Measurements from ENCODE around the gene ATP6V1B1.
A peak's percentile ranks its signal among the peaks of the same experiment; 100 is the strongest.

ATP6V1B1 gene

GRCh38 chr2:70896765-70897202 lies 38.9 kb upstream of the ATP6V1B1 start:
- peaks cover 25% of the 10 kb centered on the region for H3K4me1 Mint-ChIP-seq
- no peaks in the 10 kb centered on the region for H3K9me3 Mint-ChIP-seq
- no peak overlapping the region for H3K27ac Mint-ChIP-seq
- peaks cover 61% of the 10 kb centered on the region for H3K27me3 Mint-ChIP-seq
- no peak overlapping the region for H3K4me3 Mint-ChIP-seq
- H3K36me3 Mint-ChIP-seq = no peaks in the 10 kb centered on the region

GRCh38 chr2:70897203-70897976 lies 38.3 kb upstream of the ATP6V1B1 start:
- H3K36me3 Mint-ChIP-seq = no peaks in the 10 kb centered on the region
- peaks cover 29% of the 10 kb centered on the region for H3K4me1 Mint-ChIP-seq
- no peak overlapping the region for H3K4me3 Mint-ChIP-seq
- no peaks in the 10 kb centered on the region for H3K9me3 Mint-ChIP-seq
- peaks cover 63% of the 10 kb centered on the region for H3K27me3 Mint-ChIP-seq
- H3K27ac Mint-ChIP-seq = no peak overlapping the region

GRCh38 chr2:70897977-70898226 lies 37.8 kb upstream of the ATP6V1B1 start:
- peaks cover 29% of the 10 kb centered on the region for H3K4me1 Mint-ChIP-seq
- H3K36me3 Mint-ChIP-seq = no peaks in the 10 kb centered on the region
- no peak overlapping the region for H3K27ac Mint-ChIP-seq
- no peaks in the 10 kb centered on the region for H3K9me3 Mint-ChIP-seq
- H3K4me3 Mint-ChIP-seq = no peak overlapping the region
- peaks cover 64% of the 10 kb centered on the region for H3K27me3 Mint-ChIP-seq

- no peak overlapping the region for H3K4me3 Mint-ChIP-seq
- no peaks in the 10 kb centered on the region for H3K9me3 Mint-ChIP-seq
- no peaks in the 10 kb centered on the region for H3K36me3 Mint-ChIP-seq
- H3K4me1 Mint-ChIP-seq = peaks cover 29% of the 10 kb centered on the region
- no peak overlapping the region for H3K27ac Mint-ChIP-seq
- H3K27me3 Mint-ChIP-seq = peaks cover 67% of the 10 kb centered on the region
Measured at GRCh38 chr2:70898363-70899240, 37.1 kb upstream of the ATP6V1B1 start.

- Mint-ChIP-seq H3K9me3 (no peaks in the 10 kb centered on the region), H3K36me3 (no peaks in the 10 kb centered on the region), H3K27ac (peak overlapping the region; percentile 81), H3K27me3 (peaks cover 71% of the 10 kb centered on the region), H3K4me1 (peaks cover 29% of the 10 kb centered on the region), H3K4me3 (peak overlapping the region; percentile 78)
Measured at GRCh38 chr2:70901227-70902066, 34.3 kb upstream of the ATP6V1B1 start.

- H3K36me3 Mint-ChIP-seq = no peaks in the 10 kb centered on the region
- H3K27me3 Mint-ChIP-seq = peaks cover 75% of the 10 kb centered on the region
- H3K27ac Mint-ChIP-seq = no peak overlapping the region
- no peaks in the 10 kb centered on the region for H3K9me3 Mint-ChIP-seq
- peak overlapping the region; percentile 47 for H3K4me3 Mint-ChIP-seq
- peaks cover 31% of the 10 kb centered on the region for H3K4me1 Mint-ChIP-seq
Measured at GRCh38 chr2:70902067-70902442, 33.6 kb upstream of the ATP6V1B1 start.

GRCh38 chr2:70902579-70902978 lies 33.1 kb upstream of the ATP6V1B1 start:
- H3K36me3 Mint-ChIP-seq = no peaks in the 10 kb centered on the region
- H3K9me3 Mint-ChIP-seq = no peaks in the 10 kb centered on the region
- no peak overlapping the region for H3K27ac Mint-ChIP-seq
- H3K27me3 Mint-ChIP-seq = peaks cover 75% of the 10 kb centered on the region
- peaks cover 33% of the 10 kb centered on the region for H3K4me1 Mint-ChIP-seq
- H3K4me3 Mint-ChIP-seq = peak overlapping the region; percentile 47

GRCh38 chr2:70903171-70903570 lies 32.5 kb upstream of the ATP6V1B1 start:
- no peak overlapping the region for H3K27ac Mint-ChIP-seq
- H3K36me3 Mint-ChIP-seq = no peaks in the 10 kb centered on the region
- peaks cover 33% of the 10 kb centered on the region for H3K4me1 Mint-ChIP-seq
- H3K4me3 Mint-ChIP-seq = no peak overlapping the region
- peaks cover 70% of the 10 kb centered on the region for H3K27me3 Mint-ChIP-seq
- H3K9me3 Mint-ChIP-seq = no peaks in the 10 kb centered on the region

- Mint-ChIP-seq H3K36me3 (no peaks in the 10 kb centered on the region), H3K27me3 (peaks cover 70% of the 10 kb centered on the region), H3K9me3 (no peaks in the 10 kb centered on the region), H3K27ac (no peak overlapping the region), H3K4me1 (peaks cover 33% of the 10 kb centered on the region), H3K4me3 (no peak overlapping the region)
Measured at GRCh38 chr2:70903641-70904340, 31.9 kb upstream of the ATP6V1B1 start.

- Mint-ChIP-seq H3K4me1 (peaks cover 26% of the 10 kb centered on the region), H3K27ac (no peak overlapping the region), H3K36me3 (no peaks in the 10 kb centered on the region), H3K9me3 (no peaks in the 10 kb centered on the region), H3K27me3 (peaks cover 63% of the 10 kb centered on the region), H3K4me3 (no peak overlapping the region)
Measured at GRCh38 chr2:70904371-70905216, 31.1 kb upstream of the ATP6V1B1 start.

GRCh38 chr2:70905443-70906421 lies 30.0 kb upstream of the ATP6V1B1 start:
- Mint-ChIP-seq H3K27me3 (peaks cover 61% of the 10 kb centered on the region), H3K9me3 (no peaks in the 10 kb centered on the region), H3K36me3 (no peaks in the 10 kb centered on the region), H3K27ac (no peak overlapping the region), H3K4me3 (no peak overlapping the region), H3K4me1 (peaks cover 18% of the 10 kb centered on the region)

- H3K27me3 Mint-ChIP-seq = peaks cover 63% of the 10 kb centered on the region
- H3K4me3 Mint-ChIP-seq = peak overlapping the region; percentile 34
- H3K9me3 Mint-ChIP-seq = no peaks in the 10 kb centered on the region
Measured at GRCh38 chr2:70906439-70907005, 29.2 kb upstream of the ATP6V1B1 start.

More at GRCh38 chr2:70906439-70907005, 29.2 kb upstream of the ATP6V1B1 start:
- Mint-ChIP-seq H3K27ac (no peak overlapping the region), H3K4me1 (peaks cover 15% of the 10 kb centered on the region), H3K36me3 (no peaks in the 10 kb centered on the region)
